ENCODE results near the gene DMRTC2. TPM values are rescaled to one million over a fixed set of nuclear protein-coding genes. Genes with fewer than 3 reads are reported as not detected.

The DMRTC2 gene
- total RNA-seq, 1 experiment from 2014 or later = not detected

- ChIA-PET CTCF (interaction anchor here (0.7 to 2.1 kb wide), 9 partner anchors 9 to 174 kb away, joined by 3 to 14 read pairs (median 5); no protein-coding TSS in a partner anchor), POLR2A (interaction anchor here (0.5 to 2.7 kb wide), 8 partner anchors 8 to 135 kb away, joined by 3 to 30 read pairs (median 5); no protein-coding TSS in a partner anchor)
- peaks cover 51% of the 10 kb centered on the region for H3K36me3 Mint-ChIP-seq
- H3K27ac Mint-ChIP-seq = peak overlapping the region; percentile 92
- H3K4me3 Mint-ChIP-seq = peak overlapping the region; percentile 94
- ATAC-seq = no peak
- H3K4me1 Mint-ChIP-seq = peaks cover 46% of the 10 kb centered on the region
- no peak for DNase-seq (ENCODE audit: low spot score)
- H3K27me3 Mint-ChIP-seq (ENCODE audit: low read depth) = peaks cover 8% of the 10 kb centered on the region
- no peaks in the 10 kb centered on the region for H3K9me3 Mint-ChIP-seq
- no peak for TF ChIP-seq PREB (CRISPR knock-in tag; IDR thresholded peaks at IDR 0.05; ENCODE audit: borderline replicate concordance)
- TF ChIP-seq KAT7 (CRISPR knock-in tag; IDR thresholded peaks at IDR 0.05; ENCODE audit: borderline replicate concordance) = no peak
- no peak for TF ChIP-seq FOXP4 (CRISPR knock-in tag; IDR thresholded peaks at IDR 0.05)
- TF ChIP-seq ZNF138 (CRISPR knock-in tag; conservative IDR thresholded peaks at IDR 0.05) = no peak
- no peak for TF ChIP-seq ATF1 (CRISPR knock-in tag; IDR thresholded peaks at IDR 0.05)
- no peak for TF ChIP-seq ZNF232 (CRISPR knock-in tag; IDR thresholded peaks at IDR 0.05)
- TF ChIP-seq IRF2 (CRISPR knock-in tag; IDR thresholded peaks at IDR 0.05; ENCODE audit: borderline replicate concordance, low read depth) = no peak
- TF ChIP-seq ZNF219 (CRISPR knock-in tag; IDR thresholded peaks at IDR 0.05; ENCODE audit: borderline replicate concordance) = peak; percentile 46; the same call in 1 of the 2 replicates
- no peak for TF ChIP-seq GTF2I (CRISPR knock-in tag; conservative IDR thresholded peaks at IDR 0.05)
- no peak for TF ChIP-seq MAX (CRISPR knock-in tag; IDR thresholded peaks at IDR 0.05)
- no peak for TF ChIP-seq ZBTB21 (CRISPR knock-in tag; IDR thresholded peaks at IDR 0.05; ENCODE audit: borderline replicate concordance)
- no peak for TF ChIP-seq ZNF671 (CRISPR knock-in tag; IDR thresholded peaks at IDR 0.05)
- no peak for TF ChIP-seq ZNF281 (CRISPR knock-in tag; IDR thresholded peaks at IDR 0.05)
- TF ChIP-seq, protein P1, sequence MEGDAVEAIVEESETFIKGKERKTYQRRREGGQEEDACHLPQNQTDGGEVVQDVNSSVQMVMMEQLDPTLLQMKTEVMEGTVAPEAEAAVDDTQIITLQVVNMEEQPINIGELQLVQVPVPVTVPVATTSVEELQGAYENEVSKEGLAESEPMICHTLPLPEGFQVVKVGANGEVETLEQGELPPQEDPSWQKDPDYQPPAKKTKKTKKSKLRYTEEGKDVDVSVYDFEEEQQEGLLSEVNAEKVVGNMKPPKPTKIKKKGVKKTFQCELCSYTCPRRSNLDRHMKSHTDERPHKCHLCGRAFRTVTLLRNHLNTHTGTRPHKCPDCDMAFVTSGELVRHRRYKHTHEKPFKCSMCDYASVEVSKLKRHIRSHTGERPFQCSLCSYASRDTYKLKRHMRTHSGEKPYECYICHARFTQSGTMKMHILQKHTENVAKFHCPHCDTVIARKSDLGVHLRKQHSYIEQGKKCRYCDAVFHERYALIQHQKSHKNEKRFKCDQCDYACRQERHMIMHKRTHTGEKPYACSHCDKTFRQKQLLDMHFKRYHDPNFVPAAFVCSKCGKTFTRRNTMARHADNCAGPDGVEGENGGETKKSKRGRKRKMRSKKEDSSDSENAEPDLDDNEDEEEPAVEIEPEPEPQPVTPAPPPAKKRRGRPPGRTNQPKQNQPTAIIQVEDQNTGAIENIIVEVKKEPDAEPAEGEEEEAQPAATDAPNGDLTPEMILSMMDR (IDR thresholded peaks at IDR 0.05) = no peak
- TF ChIP-seq ZNF423 (CRISPR knock-in tag; IDR thresholded peaks at IDR 0.05) = no peak
- no peak for TF ChIP-seq CDX4 (CRISPR knock-in tag; IDR thresholded peaks at IDR 0.05; ENCODE audit: borderline replicate concordance)
- TF ChIP-seq E2F5 (CRISPR knock-in tag; IDR thresholded peaks at IDR 0.05) = no peak
- TF ChIP-seq CBFB (CRISPR knock-in tag; IDR thresholded peaks at IDR 0.05; ENCODE audit: low read depth) = no peak
- TF ChIP-seq NR1H2 (CRISPR knock-in tag; IDR thresholded peaks at IDR 0.05) = no peak
- 0 out of 2 replicates have a peak, but pooled peaks have one; percentile 29 for TF ChIP-seq ELF4 (CRISPR knock-in tag; IDR thresholded peaks at IDR 0.05; ENCODE audit: low read depth)
- TF ChIP-seq ZBTB43 (CRISPR knock-in tag; IDR thresholded peaks at IDR 0.05) = 0 out of 2 replicates have a peak, but pooled peaks have one; percentile 65
Measured at GRCh38 chr19:41860419-41861115, 15.7 kb downstream of the DMRTC2 start.
